GM23248 (cell line): Measurements from ENCODE around the gene PRSS27. TPM values are rescaled to one million over a fixed set of nuclear protein-coding genes. Genes with fewer than 3 reads are reported as not detected.

ENCODE experiments used
- DNase-seq: peaks from one replicate; pipeline ENCODE4 v3.0.0-alpha.2; 2015
- H2AFZ ChIP-seq: fragments of 200-600 bp; sonication (generic); 2 replicates; pipeline ENCODE4 v1.6.1; 2016; ENCODE audit warnings: antibody characterized with exemption
- H3F3A ChIP-seq: fragments of 200-600 bp; sonication (generic); 2 replicates; pipeline ENCODE4 v1.6.1; 2016; ENCODE audit warnings: mild to moderate bottlenecking, antibody characterized with exemption, mixed run types; ENCODE audit not compliant: insufficient read depth
- H3K27ac ChIP-seq: fragments of 200-600 bp; sonication (generic); 2 replicates; pipeline ENCODE4 v1.5.1; 2016; ENCODE audit warnings: mild to moderate bottlenecking
- H3K27me3 ChIP-seq: fragments of 200-600 bp; sonication (generic); replicated peaks from 2 replicates; pipeline ENCODE4 v1.6.1; 2016; ENCODE audit warnings: mild to moderate bottlenecking; ENCODE audit not compliant: insufficient read depth
- H3K36me3 ChIP-seq: fragments of 200-600 bp; sonication (generic); 2 replicates; pipeline ENCODE4 v1.6.1; 2016; ENCODE audit warnings: low read depth, mild to moderate bottlenecking
- H3K4me1 ChIP-seq: fragments of 200-600 bp; sonication (generic); 2 replicates; pipeline ENCODE4 v1.6.1; 2016; ENCODE audit warnings: mild to moderate bottlenecking; ENCODE audit not compliant: insufficient read depth
- H3K4me2 ChIP-seq: fragments of 200-600 bp; sonication (generic); one replicate; pipeline ENCODE4 v1.6.1; 2016; ENCODE audit warnings: mild to moderate bottlenecking; ENCODE audit not compliant: unreplicated experiment
- H3K4me3 ChIP-seq: fragments of 200-600 bp; sonication (generic); 2 replicates; pipeline ENCODE4 v1.5.1; 2016; ENCODE audit warnings: mild to moderate bottlenecking
- H3K79me2 ChIP-seq: fragments of 200-600 bp; sonication (generic); 2 replicates; pipeline ENCODE4 v1.6.1; 2016; ENCODE audit warnings: mild to moderate bottlenecking; ENCODE audit not compliant: insufficient read depth
- H3K9ac ChIP-seq: fragments of 200-600 bp; sonication (generic); 2 replicates; pipeline ENCODE4 v1.6.1; 2016; ENCODE audit warnings: mild to moderate bottlenecking
- H3K9me2 ChIP-seq: fragments of 200-600 bp; sonication (generic); 2 replicates; pipeline ENCODE4 v1.6.1; 2016; ENCODE audit warnings: mixed run types, mild to moderate bottlenecking, moderate library complexity; ENCODE audit not compliant: insufficient read depth
- H3K9me3 ChIP-seq: fragments of 200-600 bp; sonication (generic); one replicate; pipeline ENCODE4 v1.6.1; 2017; ENCODE audit warnings: low read depth
- H4K20me1 ChIP-seq: fragments of 200-600 bp; sonication (generic); 2 replicates; pipeline ENCODE4 v1.6.0; 2016; ENCODE audit not compliant: insufficient read depth
- EZH2 ChIP-seq: fragments of 200-600 bp; sonication (generic); IDR thresholded peaks from 2 replicates; pipeline ENCODE4 v1.6.1; 2018; ENCODE audit warnings: antibody characterized with exemption, mild to moderate bottlenecking; ENCODE audit not compliant: insufficient read depth, poor library complexity, severe bottlenecking
- EZH2phosphoT487 ChIP-seq: fragments of 200-600 bp; sonication (generic); IDR thresholded peaks from 2 replicates; pipeline ENCODE4 v1.6.1; 2018; ENCODE audit warnings: antibody characterized with exemption, moderate library complexity, mild to moderate bottlenecking, low read depth; ENCODE audit not compliant: insufficient read depth
- WGBS, 2 experiments: methylation state at CpG; one replicate each; pipeline ENCODE4 v1.1.6; 2015 to 2017; ENCODE audit warnings: low lambda C conversion rate in 2 of 2, low coverage in 1 of 2; ENCODE audit errors: missing lambda C conversion rate in 2 of 2; 5-methylcytosine and 5-hydroxymethylcytosine counted together
- in situ Hi-C: fragments of 300-500 bp; cut with MboI; formaldehyde crosslinking; loops from 2 replicates; pipeline ENCODE4 v1.15.0; 2020
- polyA plus RNA-seq: library from polyadenylated mRNA; unstranded; fragments of >200 nt; fragmentation: Nextera tagmentation; extraction: Ambion mirVana; gene quantifications from 2 replicates; pipeline ENCODE4 v1.2.1, GENCODE V29; 2016
- total RNA-seq: library from RNA; depleted of rRNA; stranded (reverse); fragments of >200 nt; shearing (Covaris generic); gene quantifications from 2 replicates; pipeline ENCODE4 v1.2.3, GENCODE V29; 2014

The PRSS27 gene
- total and polyA plus RNA-seq, 2 experiments from 2014 or later = 0.68 to 0.76 TPM

GRCh38 chr16:2737895-2738418 is 17.9 kb upstream of the PRSS27 start:
- Histone ChIP-seq H3K9me3 (no peaks in the 10 kb centered on the region), H3K79me2 (no peaks in the 10 kb centered on the region), H3K27me3 (no peaks in the 10 kb centered on the region), H3K4me1 (no peaks in the 10 kb centered on the region), H3K36me3 (no peaks in the 10 kb centered on the region), H2AFZ (no peak overlapping the region), H3K9me2 (no peaks in the 10 kb centered on the region), H3K4me2 (no peak overlapping the region), H4K20me1 (no peaks in the 10 kb centered on the region), H3K9ac (no peak overlapping the region), H3F3A (no peaks in the 10 kb centered on the region), H3K27ac (no peak overlapping the region), H3K4me3 (no peak overlapping the region)
- WGBS, 2 experiments = 59 to 66% methylated on average over 4 to 7 of the region's 7 CpGs
- TF ChIP-seq EZH2 = no peak
- TF ChIP-seq EZH2phosphoT487 = no peak
- in situ Hi-C loops = no loop called here
- DNase-seq = no peak

GRCh38 chr16:2737238-2737605 is 17.2 kb upstream of the PRSS27 start:
- Histone ChIP-seq H3K4me1 (no peaks in the 10 kb centered on the region), H2AFZ (no peak overlapping the region), H3K4me2 (no peak overlapping the region), H3K36me3 (no peaks in the 10 kb centered on the region), H3K9me3 (no peaks in the 10 kb centered on the region), H3K27ac (no peak overlapping the region), H4K20me1 (no peaks in the 10 kb centered on the region), H3K9me2 (no peaks in the 10 kb centered on the region), H3K9ac (no peak overlapping the region), H3K27me3 (no peaks in the 10 kb centered on the region), H3F3A (no peaks in the 10 kb centered on the region), H3K79me2 (no peaks in the 10 kb centered on the region), H3K4me3 (no peak overlapping the region)
- DNase-seq = no peak
- WGBS, 2 experiments = 83 to 85% methylated on average over 5 of the region's 5 CpGs
- in situ Hi-C loops = no loop called here
- TF ChIP-seq EZH2 = no peak
- TF ChIP-seq EZH2phosphoT487 = no peak

- 75 to 79% methylated on average over 11 of the region's 11 CpGs for WGBS, 2 experiments
- Histone ChIP-seq H3K4me2 (no peak overlapping the region), H3K27me3 (no peaks in the 10 kb centered on the region), H3K79me2 (no peaks in the 10 kb centered on the region), H3K9me2 (no peaks in the 10 kb centered on the region), H3K36me3 (no peaks in the 10 kb centered on the region), H2AFZ (no peak overlapping the region), H4K20me1 (no peaks in the 10 kb centered on the region), H3K27ac (no peak overlapping the region), H3K9me3 (no peaks in the 10 kb centered on the region), H3K9ac (no peak overlapping the region), H3F3A (no peaks in the 10 kb centered on the region), H3K4me1 (no peaks in the 10 kb centered on the region), H3K4me3 (no peak overlapping the region)
- DNase-seq = no peak
- no peak for TF ChIP-seq EZH2phosphoT487
- no peak for TF ChIP-seq EZH2
- in situ Hi-C loops = no loop called here
Measured at GRCh38 chr16:2736476-2737237, 16.6 kb upstream of the PRSS27 start.

GRCh38 chr16:2734844-2735515 is 15.0 kb upstream of the PRSS27 start:
- Histone ChIP-seq H3K4me3 (no peak overlapping the region), H3K27me3 (no peaks in the 10 kb centered on the region), H3F3A (no peaks in the 10 kb centered on the region), H3K9ac (no peak overlapping the region), H2AFZ (no peak overlapping the region), H4K20me1 (no peaks in the 10 kb centered on the region), H3K36me3 (no peaks in the 10 kb centered on the region), H3K4me2 (no peak overlapping the region), H3K9me2 (no peaks in the 10 kb centered on the region), H3K79me2 (no peaks in the 10 kb centered on the region), H3K4me1 (no peaks in the 10 kb centered on the region), H3K27ac (no peak overlapping the region), H3K9me3 (no peaks in the 10 kb centered on the region)
- TF ChIP-seq EZH2 (no peak), EZH2phosphoT487 (no peak)
- in situ Hi-C loops = no loop called here
- no peak for DNase-seq
- WGBS, 2 experiments = 66 to 69% methylated on average over 10 of the region's 10 CpGs
